Heart right ventricle (tissue), 16 donors: ENCODE measurements around the gene CHRD. TPM values are rescaled to one million over a fixed set of nuclear protein-coding genes. Genes with fewer than 3 reads are reported as not detected.

Experiments
- ATAC-seq, 8 donors: fragments of 200-7000 bp; cut with Tn5 transposase; one replicate each; pipeline ENCODE4 v1.9.1; 2020; ENCODE audit warnings: mild to moderate bottlenecking in 8 of 8, moderate library complexity in 8 of 8, moderate number of reproducible peaks in 1 of 8
- DNase-seq, 2 donors: peaks; one replicate each; pipeline ENCODE4 v3.0.0-alpha.2; 2020
- H3K27ac ChIP-seq, 10 donors: fragments of 200-600 bp; sonication (generic) in 2 of 10; one replicate each; pipeline versions ENCODE4 v1.5.0 to v1.8.0; 2020 to 2022; ENCODE audit warnings: mild to moderate bottlenecking in 3 of 10
- H3K27me3 ChIP-seq, 7 donors: fragments of 200-600 bp; one replicate each; pipeline ENCODE4 v1.8.0; 2021 to 2022; ENCODE audit warnings: mild to moderate bottlenecking in 2 of 7
- H3K36me3 ChIP-seq, 9 donors: fragments of 200-600 bp; sonication (generic) in 1 of 9; one replicate each; pipeline versions ENCODE4 v1.5.0 to v1.8.0; 2020 to 2022; ENCODE audit warnings: mild to moderate bottlenecking in 2 of 9
- H3K4me1 ChIP-seq, 9 donors: fragments of 200-600 bp; sonication (generic) in 1 of 9; one replicate each; pipeline versions ENCODE4 v1.5.0 to v1.8.0; 2020 to 2022; ENCODE audit warnings: mild to moderate bottlenecking in 4 of 9
- H3K4me3 ChIP-seq, 10 donors: fragments of 200-600 bp; sonication (generic) in 2 of 10; one replicate each; pipeline versions ENCODE4 v1.5.0 to v1.8.0; 2020 to 2022; ENCODE audit warnings: mild to moderate bottlenecking in 7 of 10, moderate library complexity in 2 of 10
- H3K9me3 ChIP-seq, 11 donors: fragments of 200-600 bp in 10 of 11; sonication (generic) in 2 of 11; one replicate each; pipeline versions ENCODE4 v1.5.0 to v1.8.0; 2013 to 2022; ENCODE audit warnings: mild to moderate bottlenecking in 2 of 11, control low read depth in 1 of 11, moderate library complexity in 1 of 11
- WGBS, 2 donors: extraction: QIAGEN DNeasy Blood & Tissue Kit; methylation state at CpG; one replicate each; pipeline ENCODE4 v1.1.7; 2013; ENCODE audit warnings: inconsistent platforms in 1 of 2; 5-methylcytosine and 5-hydroxymethylcytosine counted together
- intact Hi-C, 10 donors: fragments of 100-400 bp; cut with DNase I; formaldehyde crosslinking; loops; one replicate each; pipeline versions ENCODE4 v1.11.1 to v1.14.2; 2022
- polyA plus RNA-seq, 2 donors: library from polyadenylated mRNA; stranded (reverse); fragments of 200-250 nt; gene quantifications; one replicate each; pipeline ENCODE4 v1.2.3, GENCODE V29; 2013
- total RNA-seq, 10 donors: library from RNA; stranded (reverse); fragmentation: NEBNext Ultra II Directional in 3 of 10; extraction: Animal tissue kit (Norgen Biotek cat#: 25700) in 3 of 10; gene quantifications; one replicate each; pipeline versions ENCODE4 v1.2.1 to v1.2.4, GENCODE V29; 2021 to 2023
- TF ChIP-seq, protein P1 (sequence below), 9 donors: fragments of 200-600 bp; sonication (generic) in 2 of 9; IDR thresholded peaks; one replicate each; pipeline versions ENCODE4 v1.5.0 to v1.8.0; 2021 to 2022; ENCODE audit warnings: antibody characterized with exemption in 9 of 9, mild to moderate bottlenecking in 5 of 9, moderate library complexity in 1 of 9
- donor health status: Arrhythmogenic right ventricular cardiomyopathy.
- donor health status: ischemic (EF 13 %, LVEDD 7.1; RV severe dilation, severe dysfunction).
- donor health status: healthy with polysubstance abuse.
- donor health status: DM: no; HTN: yes; CAD: no.
- donor health status: DM: no; HTN: no; CAD: no.
- donor health status: ischemic (EF 25% LVEDD 6.9; RV normal size, moderate dysfunction).
- donor health status: ischemic (EF 25% LVEDD 5.7; RV mildly dilated, moderate dysfunction).
- donor health status: healthy.
- donor health status: DM: yes; HTN: yes; CAD: no.
- donor health status: Ischemic cardiomyopathy.
- donor health status: ischemic (EF 35%, LVEDD 5.7; RV mildly dilated, moderate dysfunction).
- donor health status: nonischemic (EF 11% LVEDD 7.7; RV severe dilation, severe dysfunction).
- donor health status: DM: yes; HTN: yes; CAD: no.
- donor health status: PGD.
- donor health status: ischemic (EF 29% LVEDD 5.4; RV normal size, mild dysfunction).
- donor health status: nonischemic (EF 23%, LVEDD 6.1; RV moderate dilation, normal function).

The CHRD gene
- total and polyA plus RNA-seq, 12 donors: 1.4 to 17.3 (median 3.9) TPM

DNA sequence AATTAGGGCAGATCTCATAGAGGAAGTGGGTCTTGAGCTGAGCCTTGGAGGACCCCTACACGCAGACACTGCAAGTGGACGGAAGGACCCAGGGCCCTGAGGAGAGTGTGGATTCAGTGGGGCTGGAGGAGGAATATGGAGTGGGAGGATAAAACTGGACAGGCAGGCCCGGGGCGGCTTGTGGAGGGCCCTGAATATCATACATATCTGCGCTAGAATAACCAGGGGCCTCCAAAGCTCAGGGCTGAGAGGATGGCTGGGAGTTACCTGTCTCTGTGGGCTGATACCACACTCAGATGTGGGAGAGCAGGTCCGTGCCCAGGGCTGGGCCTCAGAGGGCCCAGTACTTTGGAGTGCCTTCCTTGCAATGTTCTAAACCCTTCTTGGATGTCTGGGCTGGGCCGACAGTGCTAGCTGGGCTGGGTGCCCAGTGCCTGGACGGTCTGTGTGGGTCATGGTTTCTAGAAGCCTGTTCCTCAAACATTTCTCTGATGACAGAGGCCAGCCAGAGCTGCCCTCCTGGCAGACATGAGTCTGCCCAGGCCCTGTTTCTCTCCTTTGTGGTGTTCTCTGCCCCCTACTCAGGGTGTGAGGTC is 29.6 kb downstream of the CHRD start:
- no peaks in the 10 kb centered on the region for H3K9me3 ChIP-seq
- intact Hi-C loops: no loop called here
- DNase-seq: no peak
- no peaks in the 10 kb centered on the region for H3K4me1 ChIP-seq
- WGBS, 2 donors: 87 to 92% methylated on average over 8 of the region's 8 CpGs
- no peaks in the 10 kb centered on the region for H3K36me3 ChIP-seq
- TF ChIP-seq, protein P1, sequence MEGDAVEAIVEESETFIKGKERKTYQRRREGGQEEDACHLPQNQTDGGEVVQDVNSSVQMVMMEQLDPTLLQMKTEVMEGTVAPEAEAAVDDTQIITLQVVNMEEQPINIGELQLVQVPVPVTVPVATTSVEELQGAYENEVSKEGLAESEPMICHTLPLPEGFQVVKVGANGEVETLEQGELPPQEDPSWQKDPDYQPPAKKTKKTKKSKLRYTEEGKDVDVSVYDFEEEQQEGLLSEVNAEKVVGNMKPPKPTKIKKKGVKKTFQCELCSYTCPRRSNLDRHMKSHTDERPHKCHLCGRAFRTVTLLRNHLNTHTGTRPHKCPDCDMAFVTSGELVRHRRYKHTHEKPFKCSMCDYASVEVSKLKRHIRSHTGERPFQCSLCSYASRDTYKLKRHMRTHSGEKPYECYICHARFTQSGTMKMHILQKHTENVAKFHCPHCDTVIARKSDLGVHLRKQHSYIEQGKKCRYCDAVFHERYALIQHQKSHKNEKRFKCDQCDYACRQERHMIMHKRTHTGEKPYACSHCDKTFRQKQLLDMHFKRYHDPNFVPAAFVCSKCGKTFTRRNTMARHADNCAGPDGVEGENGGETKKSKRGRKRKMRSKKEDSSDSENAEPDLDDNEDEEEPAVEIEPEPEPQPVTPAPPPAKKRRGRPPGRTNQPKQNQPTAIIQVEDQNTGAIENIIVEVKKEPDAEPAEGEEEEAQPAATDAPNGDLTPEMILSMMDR (IDR thresholded peaks at IDR 0.05): no peak
- no peak overlapping the region for H3K27ac ChIP-seq
- no peak overlapping the region for H3K4me3 ChIP-seq
- no peak for ATAC-seq
- H3K27me3 ChIP-seq: no peaks in the 10 kb centered on the region

DNA sequence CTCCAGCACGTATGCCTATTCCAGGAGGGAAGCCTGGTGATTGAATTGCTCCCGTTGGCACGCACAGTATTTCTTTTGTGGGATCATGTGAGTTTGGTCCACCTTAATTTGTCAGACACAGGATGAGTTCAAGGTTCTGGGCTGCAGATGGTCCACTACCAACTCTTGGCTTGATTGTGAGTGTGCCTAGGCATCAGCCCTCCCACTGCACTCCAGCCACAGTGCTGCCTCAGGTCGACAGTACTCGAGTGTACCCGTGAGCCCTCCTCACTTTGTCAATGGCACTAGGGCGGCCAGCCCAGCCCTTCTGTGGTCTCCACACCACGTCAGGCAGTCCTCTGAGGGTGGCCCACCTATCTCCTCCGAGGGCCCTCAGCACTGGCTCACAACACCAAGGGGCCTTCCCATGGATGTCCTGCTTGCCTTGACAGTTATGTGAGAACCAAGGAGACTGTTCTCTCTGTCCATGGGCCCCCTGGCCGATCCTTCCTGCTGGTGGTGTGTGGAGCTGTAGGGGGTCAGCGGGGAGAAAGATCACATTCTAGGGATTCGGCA is 30.2 kb downstream of the CHRD start:
- DNase-seq (no peak), ATAC-seq (no peak)
- intact Hi-C loops: loop anchor here in 4 of 10 donors (10.0 kb wide), 1 partner anchor 105 kb away; no protein-coding TSS in a partner anchor
- Histone ChIP-seq H3K27ac (no peak overlapping the region), H3K4me3 (no peak overlapping the region), H3K9me3 (no peaks in the 10 kb centered on the region), H3K36me3 (no peaks in the 10 kb centered on the region), H3K27me3 (no peaks in the 10 kb centered on the region), H3K4me1 (no peaks in the 10 kb centered on the region)
- WGBS, 2 donors: 67 to 83% methylated on average over 12 of the region's 12 CpGs
- TF ChIP-seq, protein P1 (IDR thresholded peaks at IDR 0.05): no peak

GRCh38 chr3:184414418-184415202 is 34.8 kb downstream of the CHRD start:
- H3K27me3 ChIP-seq: no peaks in the 10 kb centered on the region
- H3K36me3 ChIP-seq: no peaks in the 10 kb centered on the region
- TF ChIP-seq, protein P1 (IDR thresholded peaks at IDR 0.05): no peak
- intact Hi-C loops: loop anchor here in 8 of 10 donors (5.0 to 10.0 kb wide), 4 partner anchors 53 to 128 kb away; no protein-coding TSS in a partner anchor
- no peaks in the 10 kb centered on the region for H3K4me1 ChIP-seq
- no peak overlapping the region for H3K27ac ChIP-seq
- no peak for DNase-seq
- H3K4me3 ChIP-seq: no peak overlapping the region
- ATAC-seq: no peak
- no peaks in the 10 kb centered on the region for H3K9me3 ChIP-seq
- WGBS, 2 donors: 85 to 88% methylated on average over 16 of the region's 16 CpGs

DNA sequence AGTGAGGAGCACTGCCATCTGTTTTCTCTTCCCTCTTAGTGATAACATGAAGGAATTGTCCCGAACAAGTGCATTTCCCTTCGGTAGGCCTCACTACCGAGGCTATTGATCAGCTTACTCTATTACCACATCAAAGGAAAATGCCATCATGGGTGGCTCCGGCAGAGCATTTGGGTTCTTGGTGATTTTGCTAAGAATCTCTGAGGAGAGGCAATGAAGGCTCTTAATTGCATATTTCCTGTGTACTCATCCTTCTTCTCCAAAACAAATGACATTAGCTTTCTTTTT is 35.3 kb downstream of the CHRD start:
- H3K36me3 ChIP-seq: no peaks in the 10 kb centered on the region
- no peaks in the 10 kb centered on the region for H3K4me1 ChIP-seq
- DNase-seq (no peak), ATAC-seq (no peak)
- intact Hi-C loops: loop anchor here in 8 of 10 donors (5.0 to 10.0 kb wide), 4 partner anchors 52 to 127 kb away; no protein-coding TSS in a partner anchor
- no peak overlapping the region for H3K4me3 ChIP-seq
- no peaks in the 10 kb centered on the region for H3K27me3 ChIP-seq
- TF ChIP-seq, protein P1 (IDR thresholded peaks at IDR 0.05): no peak
- 67 to 69% methylated on average over 4 of the region's 4 CpGs for WGBS, 2 donors
- H3K27ac ChIP-seq: no peak overlapping the region
- H3K9me3 ChIP-seq: no peaks in the 10 kb centered on the region
